ENCODE measurements around the gene C9orf50. TPM values are rescaled to one million over a fixed set of nuclear protein-coding genes. Genes with fewer than 3 reads are reported as not detected.
"Not testable (repeated sequence)": the region's sequence is repeated elsewhere in the genome, so short reads cannot be mapped to it uniquely, and the experiment has no call there.

C9orf50 gene
- total RNA-seq, 2 experiments from 2014 or later = not detected

DNA sequence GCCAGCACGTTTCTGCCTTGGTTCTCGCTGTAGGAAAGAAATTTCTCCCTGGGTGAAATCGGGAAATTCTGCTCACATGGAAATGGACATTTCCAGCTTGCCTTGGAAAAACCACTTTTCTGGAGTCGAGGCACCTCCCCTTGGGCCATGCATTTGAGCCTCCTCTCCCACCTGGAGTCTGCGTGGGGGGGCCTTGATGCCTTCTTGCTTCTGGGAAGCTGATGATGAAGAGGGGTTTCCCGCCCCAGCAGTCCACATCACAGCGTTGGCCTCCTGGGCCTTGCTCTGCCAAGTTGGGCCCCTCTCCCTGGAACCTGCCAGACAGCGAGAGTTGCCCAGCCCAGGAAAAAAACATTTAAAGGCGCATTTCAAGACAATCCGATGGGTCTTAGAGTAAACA, 22.8 kb upstream of the C9orf50 start:
- Mint-ChIP-seq H3K36me3 (ENCODE audit: low read depth) (peaks cover 2% of the 10 kb centered on the region), H3K4me3 (peak overlapping the region; percentile 39)
- POLR2A ChIA-PET = no interaction called here

DNA sequence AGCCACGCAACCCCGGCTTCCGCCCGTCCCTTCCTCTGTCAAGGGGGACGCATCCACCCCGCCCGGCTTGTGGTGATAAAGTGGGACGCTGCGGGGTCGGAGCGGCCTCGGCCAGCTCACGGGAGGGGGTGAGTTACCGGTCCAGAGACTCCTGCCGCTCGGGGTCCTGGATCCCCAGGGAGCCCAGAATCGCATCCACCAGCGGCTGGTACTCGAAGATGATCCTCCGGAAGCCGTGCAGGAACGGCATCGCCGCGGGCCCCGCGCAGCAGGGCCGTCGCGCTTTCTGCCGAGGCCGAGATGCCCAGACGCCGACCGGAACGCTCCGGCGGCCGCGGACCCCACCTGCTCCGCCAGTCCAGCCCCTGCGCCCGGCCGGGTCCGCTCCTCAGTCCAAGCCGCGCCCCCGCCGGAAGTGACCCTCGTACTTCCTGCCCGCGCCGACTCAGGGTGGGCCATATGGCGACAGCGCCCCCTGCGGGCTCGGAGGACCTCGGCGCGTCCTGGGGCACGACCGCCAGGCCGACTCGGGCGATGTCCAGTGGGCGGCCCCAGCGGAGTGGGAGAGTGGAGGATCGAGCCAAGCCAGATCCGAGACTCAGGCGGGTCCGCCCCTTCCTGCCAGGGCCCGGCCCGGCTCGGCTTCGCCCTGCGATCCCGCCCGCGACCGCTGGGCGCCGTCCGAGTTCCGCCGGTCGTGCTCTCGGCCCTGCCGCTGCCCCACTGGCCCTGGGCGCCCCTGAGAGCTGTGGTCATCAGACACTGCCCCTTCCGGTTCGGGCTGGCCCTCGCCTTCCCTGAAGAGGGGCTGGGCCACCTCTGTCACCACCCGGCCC, 21.1 kb upstream of the C9orf50 start, which contains the start of gene ASB6:
ASB6 (minus strand) TSS at position 402 of the 836 bp plus-strand sequence; CDS start at position 250, 152 bp downstream.
- H3K9me3 Mint-ChIP-seq = no peaks in the 10 kb centered on the region
- peak; percentile 94 for DNase-seq
- peak within 1 kb of the TSS; percentile 81 for H3K4me3 Mint-ChIP-seq
- peaks cover 25% of the 10 kb centered on the region for H3K4me1 Mint-ChIP-seq
- peaks cover 15% of the 10 kb centered on the region for H3K36me3 Mint-ChIP-seq (ENCODE audit: low read depth)
- POLR2A ChIA-PET = interaction anchor here (0.8 to 5.9 kb wide), 3 partner anchors 12 to 531 kb away, joined by 3 to 44 read pairs (median 10); partner anchors contain the start of genes CRAT, NTMT1 and PTPA
- H3K27me3 Mint-ChIP-seq = no peaks in the 10 kb centered on the region
- H3K27ac Mint-ChIP-seq = peak within 1 kb of the TSS; percentile 73
- CTCF ChIA-PET = interaction anchor here (0.7 to 7.5 kb wide), 9 partner anchors 17 to 510 kb away, joined by 3 to 51 read pairs (median 6); partner anchors contain the start of gene NTMT1

More for the DNA sequence above, 22.8 kb upstream of the C9orf50 start:
- Mint-ChIP-seq H3K9me3 (no peaks in the 10 kb centered on the region), H3K4me1 (peaks cover 20% of the 10 kb centered on the region), H3K27me3 (no peaks in the 10 kb centered on the region), H3K27ac (no peak overlapping the region)
- CTCF ChIA-PET = interaction anchor here (0.8 to 7.5 kb wide), 7 partner anchors 18 to 512 kb away, joined by 3 to 51 read pairs (median 7); partner anchors contain the start of gene NTMT1
- no peak for DNase-seq

DNA sequence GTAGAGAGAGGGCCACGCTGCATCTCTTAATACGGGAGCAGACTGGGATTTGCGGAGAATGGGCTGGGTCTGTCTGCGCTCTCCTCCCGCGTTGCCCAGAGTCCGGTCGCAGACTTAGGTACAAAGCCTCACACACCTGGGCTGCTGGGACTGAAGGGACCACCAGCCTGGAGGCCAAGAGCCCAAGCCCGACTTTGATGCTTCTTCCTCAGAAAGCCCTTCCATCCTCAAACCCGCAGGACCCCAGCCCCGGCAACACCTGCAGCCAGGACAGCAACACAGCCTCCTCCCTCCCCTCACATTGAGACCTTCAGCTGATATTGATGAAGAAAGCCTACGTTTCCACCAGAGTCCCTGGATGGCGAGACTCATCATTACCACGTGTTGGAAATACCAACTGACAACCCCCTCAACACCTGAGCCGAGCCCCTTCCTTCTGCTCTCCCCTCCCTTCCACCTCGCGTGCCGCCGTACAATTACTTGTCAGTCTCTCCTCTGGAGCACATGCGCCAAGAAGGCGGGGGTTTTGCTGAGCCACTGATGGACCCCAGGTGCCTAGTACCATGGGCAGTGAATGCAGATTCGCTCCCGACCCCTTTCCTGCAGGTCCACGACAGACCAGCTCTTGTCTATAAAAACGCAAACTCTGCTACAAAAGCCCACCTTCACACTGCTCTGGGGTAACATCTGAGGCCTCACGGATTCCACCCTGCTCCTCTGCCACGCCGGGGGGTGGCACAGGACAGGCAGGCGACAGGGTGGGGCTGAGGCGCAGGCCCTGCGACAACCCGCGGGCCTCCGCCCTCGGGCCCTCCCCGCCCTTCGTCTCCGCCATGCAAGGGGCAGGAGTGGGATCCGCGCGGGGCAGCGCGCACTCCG, 20.2 kb upstream of the C9orf50 start:
- ChIA-PET POLR2A (interaction anchor here (0.8 to 5.9 kb wide), 3 partner anchors 11 to 530 kb away, joined by 3 to 44 read pairs (median 10); partner anchors contain the start of genes CRAT, NTMT1 and PTPA), CTCF (interaction anchor here (1.2 to 7.5 kb wide), 3 partner anchors 16 to 143 kb away, joined by 4 to 51 read pairs (median 13); partner anchors contain the start of gene NTMT1)
- Mint-ChIP-seq H3K27ac (peak overlapping the region; percentile 73), H3K36me3 (ENCODE audit: low read depth) (peaks cover 15% of the 10 kb centered on the region), H3K27me3 (no peaks in the 10 kb centered on the region), H3K4me1 (peaks cover 25% of the 10 kb centered on the region), H3K9me3 (no peaks in the 10 kb centered on the region), H3K4me3 (peak overlapping the region; percentile 81)
- no peak for DNase-seq

DNA sequence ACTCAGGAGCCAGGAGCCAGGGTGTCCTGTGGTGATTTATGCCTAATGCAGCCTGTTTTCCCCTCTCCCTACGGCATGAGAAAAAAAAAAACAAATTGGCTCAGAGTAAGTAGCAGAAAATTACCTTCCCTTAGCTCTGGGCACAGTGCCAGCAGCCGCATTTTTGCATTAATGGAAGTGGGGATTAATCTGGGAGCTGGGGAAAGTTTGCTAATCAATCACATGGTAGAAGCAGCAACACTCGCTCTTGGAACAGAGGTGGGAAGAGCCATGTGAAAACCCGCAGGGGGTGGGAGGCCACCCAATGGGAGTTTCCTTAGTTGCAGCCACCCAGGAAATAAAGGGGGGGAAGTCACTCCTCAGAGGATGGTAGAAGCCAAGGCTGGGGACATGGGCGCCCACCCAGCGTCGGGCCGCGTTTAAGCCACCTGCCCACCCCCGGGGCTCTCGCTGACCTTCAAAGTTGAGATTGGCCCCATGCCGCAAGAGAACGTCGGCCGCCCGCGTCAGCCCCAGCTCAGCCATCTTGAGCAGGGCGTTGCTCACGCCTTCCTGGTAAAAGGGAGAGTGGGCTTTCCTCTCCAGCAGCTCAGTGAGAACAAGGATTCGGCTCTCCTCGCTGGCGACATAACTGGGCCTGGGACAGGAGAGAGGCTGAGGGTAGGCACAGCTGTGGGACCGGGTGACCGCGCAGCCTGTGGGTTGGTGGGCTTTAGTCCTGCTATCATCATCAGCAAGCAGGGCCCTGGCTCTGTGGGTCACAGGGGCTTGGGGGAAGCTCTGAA, 19.4 kb upstream of the C9orf50 start:
- H3K4me1 Mint-ChIP-seq = peaks cover 25% of the 10 kb centered on the region
- H3K27ac Mint-ChIP-seq = no peak overlapping the region
- ChIA-PET CTCF (interaction anchor here (1.2 to 7.5 kb wide), 3 partner anchors 15 to 143 kb away, joined by 4 to 51 read pairs (median 13); partner anchors contain the start of gene NTMT1), POLR2A (interaction anchor here (2.0 to 5.9 kb wide), 2 partner anchors 10 to 15 kb away, joined by 10 to 44 read pairs; partner anchors contain the start of gene NTMT1)
- H3K9me3 Mint-ChIP-seq = no peaks in the 10 kb centered on the region
- H3K4me3 Mint-ChIP-seq = peak overlapping the region; percentile 81
- H3K27me3 Mint-ChIP-seq = no peaks in the 10 kb centered on the region
- H3K36me3 Mint-ChIP-seq (ENCODE audit: low read depth) = peaks cover 21% of the 10 kb centered on the region
- DNase-seq = no peak

DNA sequence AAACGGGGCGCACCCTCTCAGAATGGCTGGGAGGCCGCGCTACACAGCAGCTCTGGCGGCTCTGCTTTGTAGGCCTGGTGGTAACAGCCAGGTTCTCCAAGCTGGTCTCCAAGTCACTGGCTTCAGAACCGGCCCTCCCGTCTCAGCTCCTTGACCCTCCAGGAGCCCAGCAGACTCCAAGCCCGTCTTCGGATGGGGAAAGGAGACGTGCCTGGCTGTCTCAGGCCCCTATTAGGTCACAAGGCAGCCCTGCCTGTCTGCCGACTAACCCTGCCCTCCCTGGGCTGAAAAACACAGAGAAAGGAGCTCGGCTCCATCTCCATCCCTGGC, 18.8 kb upstream of the C9orf50 start:
- Mint-ChIP-seq H3K4me3 (peak overlapping the region; percentile 81), H3K4me1 (peaks cover 25% of the 10 kb centered on the region), H3K27me3 (no peaks in the 10 kb centered on the region), H3K27ac (no peak overlapping the region), H3K36me3 (ENCODE audit: low read depth) (peaks cover 26% of the 10 kb centered on the region), H3K9me3 (no peaks in the 10 kb centered on the region)
- no peak for DNase-seq
- CTCF ChIA-PET = interaction anchor here (0.6 to 7.5 kb wide), 4 partner anchors 14 to 144 kb away, joined by 3 to 51 read pairs (median 8); partner anchors contain the start of gene NTMT1
- POLR2A ChIA-PET = interaction anchor here (5.9 kb wide), 1 partner anchor 14 kb away, joined by 44 read pairs; the partner anchor contains the start of gene NTMT1

DNA sequence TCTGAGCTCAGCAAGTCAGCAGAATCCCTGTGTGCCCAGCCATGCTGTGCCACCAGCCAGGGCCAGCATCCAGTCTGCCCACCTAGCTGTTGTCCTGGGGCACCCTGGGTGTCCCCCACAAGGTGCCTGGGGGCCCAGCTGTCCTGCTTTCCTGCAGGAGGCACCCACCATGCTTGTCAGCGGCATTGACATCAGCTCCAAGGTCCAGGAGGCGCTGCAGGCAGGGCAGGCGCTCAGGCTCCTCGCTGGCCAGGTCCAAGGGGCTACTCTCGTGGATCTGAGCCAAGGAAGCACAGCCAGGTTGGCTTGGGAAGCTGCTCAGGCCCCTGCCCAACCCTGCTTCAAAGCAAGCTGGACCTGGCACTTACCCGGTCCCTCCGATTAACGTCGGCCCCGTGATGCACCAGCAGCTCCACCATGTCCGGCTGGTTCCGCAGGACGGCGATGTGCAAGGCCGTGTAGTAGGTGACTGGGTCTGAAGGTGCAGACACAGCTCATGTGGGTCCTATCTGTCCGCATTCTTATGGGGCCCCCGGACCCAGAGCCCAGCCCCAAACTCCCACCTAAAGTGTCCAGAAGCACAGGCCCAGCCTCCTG, 18.2 kb upstream of the C9orf50 start:
- POLR2A ChIA-PET = interaction anchor here (5.9 kb wide), 1 partner anchor 14 kb away, joined by 44 read pairs; the partner anchor contains the start of gene NTMT1
- no peaks in the 10 kb centered on the region for H3K9me3 Mint-ChIP-seq
- H3K27me3 Mint-ChIP-seq = no peaks in the 10 kb centered on the region
- H3K36me3 Mint-ChIP-seq (ENCODE audit: low read depth) = peaks cover 27% of the 10 kb centered on the region
- CTCF ChIA-PET = interaction anchor here (0.6 to 7.5 kb wide), 3 partner anchors 14 to 145 kb away, joined by 3 to 51 read pairs (median 13); partner anchors contain the start of gene NTMT1
- H3K4me1 Mint-ChIP-seq = peaks cover 25% of the 10 kb centered on the region
- no peak for DNase-seq
- no peak overlapping the region for H3K27ac Mint-ChIP-seq
- H3K4me3 Mint-ChIP-seq = no peak overlapping the region

DNA sequence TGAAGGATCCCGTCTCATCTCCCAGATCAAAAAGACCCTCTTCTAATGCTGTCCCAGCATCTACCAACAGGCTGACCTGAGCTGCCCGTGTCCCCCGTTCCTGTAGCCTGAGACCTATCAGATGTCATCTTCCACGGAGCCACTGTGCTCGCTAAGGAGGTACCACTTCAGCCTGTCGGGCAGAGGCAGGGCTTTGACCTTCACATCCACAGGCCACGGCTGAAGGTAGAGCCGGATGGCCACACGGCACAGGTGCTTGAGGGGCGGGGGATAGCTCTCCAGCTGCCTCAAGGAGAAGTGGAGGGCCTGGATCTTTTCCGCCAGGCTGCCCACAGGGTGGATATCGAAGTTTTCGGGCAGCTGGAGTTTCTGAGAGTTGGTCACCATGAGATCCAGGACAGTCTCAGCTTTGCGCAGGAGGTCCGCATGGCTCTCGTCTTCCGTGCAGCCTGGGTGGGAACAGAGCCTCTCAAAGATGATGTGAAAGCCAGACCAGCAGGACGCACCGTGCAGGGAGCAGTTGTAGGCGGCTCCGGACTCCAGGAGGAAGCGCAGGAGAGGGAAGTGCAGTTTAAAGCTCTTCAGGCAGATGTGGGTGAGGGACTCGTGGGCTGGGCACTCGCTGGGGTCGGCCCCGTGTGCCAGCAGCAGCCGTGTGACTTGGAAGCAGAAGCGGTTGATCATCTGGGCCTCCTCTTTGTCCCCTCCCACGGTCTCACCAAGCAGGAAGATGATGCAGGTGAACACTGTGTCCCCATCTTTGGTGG, 17.0 kb upstream of the C9orf50 start:
- no peaks in the 10 kb centered on the region for H3K9me3 Mint-ChIP-seq
- no peaks in the 10 kb centered on the region for H3K27me3 Mint-ChIP-seq
- ChIA-PET CTCF (interaction anchor here (2.8 to 7.5 kb wide), 2 partner anchors 12 to 146 kb away, joined by 13 to 51 read pairs; partner anchors contain the start of gene NTMT1), POLR2A (interaction anchor here (0.9 to 5.9 kb wide), 3 partner anchors 8 to 499 kb away, joined by 3 to 44 read pairs (median 3); partner anchors contain the start of gene NTMT1)
- no peak for DNase-seq
- peaks cover 30% of the 10 kb centered on the region for H3K36me3 Mint-ChIP-seq (ENCODE audit: low read depth)
- H3K4me1 Mint-ChIP-seq = peaks cover 25% of the 10 kb centered on the region
- H3K27ac Mint-ChIP-seq = peak overlapping the region; percentile 41
- H3K4me3 Mint-ChIP-seq = no peak overlapping the region

DNA sequence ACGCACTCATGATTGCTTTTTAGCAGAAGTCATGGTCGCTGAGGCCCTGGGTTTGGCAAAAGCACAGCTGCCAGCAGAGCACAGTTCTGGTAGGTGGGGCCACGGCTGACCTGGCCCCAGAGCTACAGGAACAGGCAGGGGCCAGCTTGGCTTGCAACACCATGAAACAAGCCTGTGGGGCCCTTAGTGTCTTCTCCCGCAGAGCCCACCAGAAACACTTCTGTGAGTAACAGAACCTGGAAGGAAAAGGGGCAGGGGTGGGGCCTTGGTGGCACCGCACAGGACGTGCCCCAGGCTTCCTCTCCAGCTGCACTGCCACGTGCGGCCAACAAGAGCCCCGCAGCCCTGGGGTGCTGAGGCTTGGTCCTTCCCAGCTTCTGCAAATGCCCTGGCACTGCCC, 16.2 kb upstream of the C9orf50 start:
- H3K27ac Mint-ChIP-seq = no peak overlapping the region
- H3K36me3 Mint-ChIP-seq (ENCODE audit: low read depth) = peaks cover 37% of the 10 kb centered on the region
- no peak overlapping the region for H3K4me3 Mint-ChIP-seq
- CTCF ChIA-PET = interaction anchor here (7.5 kb wide), 1 partner anchor 12 kb away, joined by 51 read pairs; the partner anchor contains the start of gene NTMT1
- H3K4me1 Mint-ChIP-seq = peaks cover 25% of the 10 kb centered on the region
- POLR2A ChIA-PET = interaction anchor here (1.4 to 5.9 kb wide), 2 partner anchors 11 to 498 kb away, joined by 3 to 44 read pairs; partner anchors contain the start of gene NTMT1
- no peak for DNase-seq
- no peaks in the 10 kb centered on the region for H3K27me3 Mint-ChIP-seq
- H3K9me3 Mint-ChIP-seq = no peaks in the 10 kb centered on the region

DNA sequence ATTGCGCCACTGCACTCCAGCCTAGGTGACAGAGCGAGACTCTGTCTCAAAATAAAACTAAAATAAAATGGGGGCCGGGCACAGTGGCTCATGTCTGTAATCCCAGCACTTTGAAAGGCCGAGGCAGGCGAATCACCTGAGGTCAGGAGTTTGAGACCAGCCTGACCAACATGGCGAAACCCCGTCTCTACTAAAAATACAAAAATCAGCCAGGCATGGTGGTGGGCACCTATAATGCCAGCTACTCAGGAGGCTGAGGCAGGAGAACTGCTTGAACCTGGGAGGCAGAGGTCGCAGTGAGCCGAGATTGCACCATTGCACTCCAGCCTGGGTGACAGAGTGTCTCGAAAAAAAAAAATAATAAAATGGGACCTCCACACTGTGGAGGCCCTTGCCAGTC, 15.4 kb upstream of the C9orf50 start:
- POLR2A ChIA-PET = interaction anchor here (1.4 to 5.9 kb wide), 2 partner anchors 10 to 11 kb away, joined by 8 to 44 read pairs; partner anchors contain the start of gene NTMT1
- H3K9me3 Mint-ChIP-seq, DNase-seq, H3K27ac Mint-ChIP-seq, H3K27me3 Mint-ChIP-seq, CTCF ChIA-PET, H3K4me3 Mint-ChIP-seq: not testable (repeated sequence)
- Mint-ChIP-seq H3K4me1 (peaks cover 30% of the 10 kb centered on the region), H3K36me3 (ENCODE audit: low read depth) (peaks cover 37% of the 10 kb centered on the region)

DNA sequence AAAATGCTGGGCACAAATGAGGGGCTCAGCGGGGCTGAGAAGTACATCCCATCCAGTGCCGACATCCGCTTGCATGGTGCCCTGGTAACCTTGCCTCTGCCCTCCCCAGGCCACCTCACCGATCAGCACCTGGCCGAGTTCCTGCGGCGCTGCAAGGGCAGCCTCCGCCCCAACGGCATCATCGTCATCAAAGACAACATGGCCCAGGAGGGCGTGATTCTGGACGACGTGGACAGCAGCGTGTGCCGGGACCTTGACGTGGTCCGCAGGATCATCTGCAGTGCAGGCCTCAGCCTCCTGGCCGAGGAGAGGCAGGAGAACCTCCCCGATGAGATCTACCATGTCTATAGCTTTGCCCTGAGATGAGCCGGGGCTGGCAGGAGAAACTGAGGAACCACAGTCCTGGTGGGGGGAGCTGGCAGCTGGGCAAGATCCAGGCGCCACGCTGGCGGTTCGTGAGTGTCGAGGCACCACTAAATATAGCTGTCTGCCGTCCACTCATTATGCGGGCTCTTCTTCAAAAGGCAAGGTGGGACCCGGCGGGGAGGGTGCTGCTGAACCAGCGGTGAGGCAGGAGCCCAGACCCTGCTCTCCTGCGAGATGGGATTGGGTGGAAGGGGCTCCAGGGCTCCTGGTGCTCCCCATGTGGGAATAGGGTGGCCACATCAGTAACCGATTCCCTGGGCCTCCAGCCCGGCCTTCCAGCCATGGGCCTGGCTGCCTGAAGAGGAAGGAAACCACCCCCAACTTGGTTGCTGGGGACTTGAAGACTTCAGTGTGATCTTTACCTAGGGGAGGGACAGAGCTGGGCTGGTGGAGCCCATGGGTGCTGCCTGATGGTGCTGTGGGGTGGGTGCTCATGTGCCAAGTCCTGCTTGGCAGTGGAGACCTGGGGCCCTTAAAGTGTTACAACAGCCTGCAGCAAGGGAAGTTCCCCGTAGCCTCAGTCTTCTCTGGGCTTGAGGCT, 14.5 kb upstream of the C9orf50 start:
- H3K9me3 Mint-ChIP-seq = no peaks in the 10 kb centered on the region
- peaks cover 40% of the 10 kb centered on the region for H3K36me3 Mint-ChIP-seq (ENCODE audit: low read depth)
- H3K4me1 Mint-ChIP-seq = peaks cover 28% of the 10 kb centered on the region
- no peaks in the 10 kb centered on the region for H3K27me3 Mint-ChIP-seq
- no peak overlapping the region for H3K27ac Mint-ChIP-seq
- H3K4me3 Mint-ChIP-seq = no peak overlapping the region
- no peak for DNase-seq
- ChIA-PET POLR2A (interaction anchor here (1.4 kb wide), 1 partner anchor 9 kb away, joined by 8 read pairs; the partner anchor contains the start of gene NTMT1), CTCF (no interaction called here)
